Endometrial microvascular endothelial cells (primary cell): ENCODE data around the gene FGF22. TPM values are rescaled to one million over a fixed set of nuclear protein-coding genes. Genes with fewer than 3 reads are reported as not detected.
"Not testable (repeated sequence)": the region's sequence is repeated elsewhere in the genome, so short reads cannot be mapped to it uniquely, and the experiment has no call there.

Source experiments
- in situ Hi-C: cut with HindIII; loops from 2 replicates; pipeline ENCODE4 v1.10.0; 2017; ENCODE audit warnings: low sequenced_read_pairs, low pct_unique_long_range_greater_than_20kb; ENCODE audit errors: inconsistent ontology term
- total RNA-seq: library from RNA; depleted of rRNA; stranded (reverse); fragments of >200 nt; gene quantifications from one replicate; pipeline ENCODE4 v1.2.3, GENCODE V29; 2015; ENCODE audit errors: inconsistent ontology term

The FGF22 gene
- total RNA-seq, 1 donor from 2014 or later, result not detected

DNA sequence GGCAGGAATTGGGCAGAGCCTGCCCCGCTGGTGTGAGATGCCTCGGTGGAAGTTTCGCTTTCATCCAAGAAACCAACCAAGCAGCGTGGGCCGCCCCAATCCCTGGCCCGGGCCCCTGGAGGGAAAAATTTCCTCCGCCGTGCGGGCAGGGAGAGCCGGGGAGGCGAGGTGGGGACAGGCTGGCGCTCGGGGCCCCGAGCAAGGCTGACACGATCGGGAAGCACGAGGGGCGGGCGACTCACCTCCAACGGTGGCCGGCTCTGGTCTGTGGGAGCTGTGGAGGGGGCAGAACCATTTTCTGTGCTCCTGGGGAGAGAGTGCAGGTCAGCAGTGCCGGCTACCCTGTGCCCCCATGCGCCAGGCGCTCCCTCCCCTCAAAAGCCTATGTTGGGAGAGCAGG lies 12.3 kb downstream of the FGF22 start:
- in situ Hi-C loops, result no loop called here

DNA sequence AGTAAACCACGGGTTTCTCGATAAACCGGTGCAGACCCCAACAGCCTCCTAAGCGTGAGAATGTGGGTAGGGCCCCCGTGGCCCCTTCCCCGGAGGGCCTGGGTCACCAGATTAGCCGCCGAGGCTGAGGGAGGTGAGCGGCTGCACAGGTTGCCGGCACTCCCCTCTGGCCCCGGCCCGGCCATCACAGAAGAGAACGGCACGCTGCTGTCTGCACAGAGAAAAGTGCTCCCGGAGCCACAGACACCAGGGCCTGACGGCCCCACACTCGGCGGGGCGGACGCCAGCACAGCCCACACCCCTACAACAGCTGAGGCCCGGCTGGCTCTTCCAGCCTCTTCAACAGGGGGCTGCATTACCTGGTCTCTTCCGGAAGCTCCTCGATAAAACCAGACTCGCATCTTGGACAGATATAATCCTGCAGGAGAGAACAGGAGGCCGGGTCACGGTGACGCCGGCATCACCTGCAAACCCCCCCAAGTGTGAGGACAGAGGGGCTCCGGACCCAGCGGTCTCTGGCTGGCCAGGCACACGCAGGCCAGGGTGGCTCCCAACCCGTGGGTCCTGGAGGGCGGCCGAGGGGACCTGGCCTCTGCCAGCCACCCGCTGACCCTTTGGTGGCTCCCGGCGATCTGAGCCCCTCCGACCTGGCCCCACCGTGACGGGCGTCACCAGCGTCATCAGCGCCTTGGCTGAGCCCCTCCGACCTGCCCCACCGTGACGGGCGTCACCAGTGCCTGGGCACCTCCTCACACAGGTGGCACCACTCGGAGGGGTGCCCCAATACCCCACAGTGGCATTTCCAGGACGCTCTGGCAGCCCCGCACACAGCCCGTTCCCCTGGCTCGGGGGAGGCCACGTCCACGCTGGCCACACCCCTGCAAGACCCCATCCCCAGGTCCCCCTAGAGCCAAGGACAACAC lies 13.0 kb downstream of the FGF22 start:
- in situ Hi-C loops, result no loop called here

DNA sequence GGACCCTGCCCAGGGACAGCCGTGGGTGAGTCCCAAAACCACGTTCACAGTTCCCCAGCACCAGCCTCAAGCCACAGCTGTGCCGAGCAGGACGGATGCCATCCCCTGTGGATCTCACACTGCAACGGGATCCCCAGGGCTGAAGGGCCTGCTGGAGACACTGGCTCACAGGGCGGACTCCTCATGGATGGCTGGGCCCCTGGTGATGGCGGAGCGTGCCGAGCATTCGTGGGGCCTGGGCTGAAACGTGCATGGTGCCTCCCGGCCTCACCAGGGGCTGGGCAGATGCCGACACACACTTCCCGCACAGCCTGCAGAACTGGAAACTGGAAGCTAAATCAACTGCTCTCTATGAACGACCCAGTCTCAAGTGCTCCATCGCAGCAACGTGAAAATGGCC lies 13.7 kb downstream of the FGF22 start:
- in situ Hi-C loops, result no loop called here

DNA sequence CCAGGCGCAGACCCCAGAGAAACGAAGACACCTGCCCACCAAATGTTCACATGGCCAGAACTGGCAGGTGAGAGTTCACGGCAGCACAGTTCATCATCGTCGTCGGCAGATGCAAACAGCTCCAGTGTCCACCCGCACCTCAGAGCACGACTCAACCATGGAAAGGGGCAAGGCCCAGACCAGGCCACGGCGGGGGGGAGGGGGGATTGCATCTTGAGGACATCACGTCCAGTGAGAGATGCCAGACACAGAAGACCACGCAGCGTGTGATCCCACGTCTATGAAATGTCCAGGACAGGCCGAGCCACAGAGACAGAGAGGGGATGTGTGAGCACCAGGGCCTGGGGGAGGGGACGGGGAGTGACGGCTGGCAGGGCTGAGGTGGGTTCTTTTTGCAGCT lies 16.0 kb downstream of the FGF22 start:
- in situ Hi-C loops, result no loop called here

DNA sequence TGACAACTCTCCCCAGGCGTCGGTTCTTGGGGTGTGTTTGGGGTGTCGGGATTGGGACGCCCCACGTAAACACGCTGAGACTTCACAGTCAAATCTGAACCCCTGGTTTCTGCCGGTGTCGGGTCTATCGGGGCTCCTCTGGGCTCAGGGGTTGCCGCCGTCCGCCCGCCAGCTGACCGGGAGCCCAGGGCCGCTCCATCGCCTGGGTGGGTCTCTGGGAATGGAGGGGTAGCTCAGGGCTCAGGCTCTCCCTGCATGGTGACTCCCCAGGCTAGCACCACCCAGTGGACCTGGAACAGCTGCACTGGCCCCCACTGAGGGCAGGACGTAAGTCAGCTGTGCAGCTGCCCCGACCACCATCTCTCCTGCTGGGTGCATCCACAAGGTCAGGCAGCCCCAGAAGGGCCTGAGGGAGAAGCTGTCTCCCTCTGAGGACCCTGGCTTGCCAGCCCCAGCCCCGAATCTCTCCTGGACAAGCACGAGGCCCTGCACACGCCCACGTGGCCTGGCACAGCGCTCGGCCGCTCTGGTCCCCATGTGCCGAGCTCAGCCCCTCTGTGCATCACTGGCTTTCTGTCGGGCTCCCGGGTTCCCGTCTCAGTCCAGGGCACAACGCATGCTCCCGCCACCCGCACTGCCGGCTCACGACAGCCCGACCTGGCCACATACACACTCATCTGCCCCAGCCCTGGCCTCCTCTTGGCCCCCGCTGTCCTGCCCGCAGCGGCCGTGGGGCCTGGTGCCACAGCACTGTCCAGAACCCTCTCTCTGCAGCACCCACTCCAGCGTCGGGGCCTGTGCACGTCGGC lies 17.3 kb downstream of the FGF22 start:
- in situ Hi-C loops, result no loop called here

DNA sequence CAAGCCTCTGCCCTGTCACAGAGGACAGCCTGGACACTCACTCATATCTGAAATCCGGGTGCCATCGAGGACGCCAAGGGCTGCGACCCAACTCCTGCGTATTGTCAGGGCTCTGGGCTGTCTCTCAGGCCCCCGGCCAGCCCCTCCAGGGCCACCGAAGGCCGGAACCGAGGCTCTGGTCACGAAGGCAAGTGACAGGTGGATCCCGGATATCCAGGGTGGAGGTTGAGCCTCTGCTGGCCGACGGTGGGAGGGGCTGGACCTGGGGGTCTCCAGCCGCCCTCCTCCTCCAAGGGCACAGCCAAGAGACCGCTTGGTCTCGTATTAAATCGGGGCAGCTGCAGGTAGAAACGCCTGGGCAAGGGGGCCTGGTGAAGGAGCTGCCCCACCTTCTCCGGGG lies 17.9 kb downstream of the FGF22 start:
- in situ Hi-C loops, result no loop called here

DNA sequence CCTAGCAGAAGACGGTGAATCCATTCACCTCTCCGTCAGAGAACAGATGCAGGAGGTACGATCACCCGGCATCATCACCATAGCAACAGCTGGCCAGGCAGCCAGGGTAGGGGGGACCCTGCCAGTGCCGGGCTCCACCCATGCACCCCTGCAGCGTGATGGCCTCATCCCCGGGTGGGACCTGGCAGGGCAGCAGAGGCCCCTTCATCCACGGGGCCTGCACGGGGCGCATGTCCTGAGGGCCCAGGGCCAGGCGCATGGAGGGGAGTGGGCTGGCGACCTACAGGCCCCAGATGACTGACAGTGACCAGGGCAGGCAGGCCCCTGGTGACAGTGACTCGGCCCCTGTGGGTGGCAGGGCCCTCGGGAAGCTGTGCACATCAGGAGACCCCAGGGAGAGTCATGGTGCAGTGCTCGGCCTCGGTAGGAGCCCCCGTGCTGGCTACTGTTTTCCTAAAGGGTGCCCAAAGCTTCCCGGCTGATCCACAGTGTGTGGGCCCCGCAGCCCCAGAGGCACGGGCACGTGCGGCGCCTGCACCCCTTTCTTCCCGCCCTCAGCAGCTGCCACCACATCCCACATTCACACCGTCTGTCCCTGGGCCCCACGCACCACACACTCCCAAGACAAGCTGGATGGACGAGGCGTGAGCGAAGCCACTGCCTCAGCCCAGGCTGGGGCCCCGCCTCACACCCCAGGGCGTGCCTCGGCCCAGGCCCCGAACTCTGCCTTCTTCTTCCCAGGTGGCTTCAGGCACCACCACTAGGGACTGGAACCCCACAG lies 18.6 kb downstream of the FGF22 start:
- in situ Hi-C loops, result no loop called here

DNA sequence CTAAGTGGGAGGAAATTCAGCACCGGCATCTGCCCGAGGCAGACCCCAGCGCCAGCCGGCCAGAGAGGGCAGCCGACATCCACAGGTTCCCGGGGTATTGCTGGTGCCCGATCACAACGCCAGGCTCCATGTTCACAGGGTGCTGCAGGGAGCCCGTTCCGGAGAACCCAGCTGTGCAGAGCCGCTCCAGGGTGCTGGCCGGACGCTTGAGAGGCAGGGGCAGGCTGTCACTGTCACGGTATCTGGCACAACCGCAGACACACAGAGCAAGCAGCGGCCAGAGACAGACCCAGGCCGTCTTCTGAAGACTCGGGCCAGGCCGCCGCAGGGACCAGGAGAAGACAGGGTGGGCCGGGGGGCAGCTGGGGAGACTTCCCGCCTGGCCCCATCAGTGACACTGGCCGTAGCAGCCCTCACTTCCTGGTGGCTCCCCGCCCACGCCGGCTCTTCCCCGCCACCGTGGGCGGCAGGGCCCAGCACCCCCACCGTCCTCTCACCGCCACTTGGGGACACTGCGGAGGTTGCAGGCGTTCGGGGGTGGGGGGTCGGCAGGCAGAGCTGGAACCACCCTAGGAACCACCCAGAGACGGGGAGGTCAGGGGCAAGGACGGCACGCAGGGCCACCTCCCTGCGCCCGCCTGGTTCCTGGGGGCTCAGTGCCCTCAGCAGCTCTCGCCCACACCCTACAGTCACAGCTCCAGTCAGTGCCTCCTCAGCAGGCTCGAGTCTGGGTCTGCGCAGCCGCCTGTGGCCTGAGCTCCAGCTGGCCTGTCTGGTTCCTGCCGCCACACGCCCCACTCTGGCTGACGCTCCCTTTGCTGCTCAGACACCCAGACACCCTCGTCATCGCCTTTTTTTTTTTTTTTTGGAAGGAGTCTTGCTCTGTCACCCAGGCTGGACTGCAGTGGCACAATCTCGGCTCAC lies 19.5 kb downstream of the FGF22 start:
- in situ Hi-C loops, result no loop called here

DNA sequence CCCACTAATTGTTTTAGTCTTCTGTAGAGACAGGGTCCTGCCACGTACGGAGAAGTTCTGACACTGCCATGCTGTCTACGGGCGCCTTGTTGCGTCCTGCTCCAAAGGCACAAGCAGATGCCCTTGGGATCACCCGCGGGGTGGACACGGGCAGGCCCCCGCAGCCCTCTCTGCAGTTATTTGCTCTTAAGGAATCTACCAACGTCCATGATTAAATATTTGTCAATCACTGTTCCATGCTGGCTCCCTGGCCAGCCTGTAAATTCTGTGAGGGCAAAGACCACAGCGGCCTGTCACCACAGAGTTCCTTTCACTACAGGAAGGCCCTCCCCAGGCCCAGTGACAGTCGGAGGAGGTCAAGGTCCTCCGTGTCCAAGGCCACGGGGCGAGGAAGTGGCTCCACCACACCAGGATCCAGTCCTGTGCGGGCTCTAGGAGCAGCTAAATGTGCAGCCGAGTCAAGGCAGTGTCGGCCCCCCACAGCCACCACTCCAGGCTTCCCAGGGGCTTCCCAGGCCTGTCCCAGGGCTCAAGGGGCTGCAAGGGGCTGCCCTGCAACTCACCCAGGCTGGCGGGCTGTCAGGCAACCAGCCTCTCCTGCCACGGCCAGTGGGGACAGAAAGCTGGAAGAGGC lies 21.2 kb downstream of the FGF22 start:
- in situ Hi-C loops, result no loop called here

DNA sequence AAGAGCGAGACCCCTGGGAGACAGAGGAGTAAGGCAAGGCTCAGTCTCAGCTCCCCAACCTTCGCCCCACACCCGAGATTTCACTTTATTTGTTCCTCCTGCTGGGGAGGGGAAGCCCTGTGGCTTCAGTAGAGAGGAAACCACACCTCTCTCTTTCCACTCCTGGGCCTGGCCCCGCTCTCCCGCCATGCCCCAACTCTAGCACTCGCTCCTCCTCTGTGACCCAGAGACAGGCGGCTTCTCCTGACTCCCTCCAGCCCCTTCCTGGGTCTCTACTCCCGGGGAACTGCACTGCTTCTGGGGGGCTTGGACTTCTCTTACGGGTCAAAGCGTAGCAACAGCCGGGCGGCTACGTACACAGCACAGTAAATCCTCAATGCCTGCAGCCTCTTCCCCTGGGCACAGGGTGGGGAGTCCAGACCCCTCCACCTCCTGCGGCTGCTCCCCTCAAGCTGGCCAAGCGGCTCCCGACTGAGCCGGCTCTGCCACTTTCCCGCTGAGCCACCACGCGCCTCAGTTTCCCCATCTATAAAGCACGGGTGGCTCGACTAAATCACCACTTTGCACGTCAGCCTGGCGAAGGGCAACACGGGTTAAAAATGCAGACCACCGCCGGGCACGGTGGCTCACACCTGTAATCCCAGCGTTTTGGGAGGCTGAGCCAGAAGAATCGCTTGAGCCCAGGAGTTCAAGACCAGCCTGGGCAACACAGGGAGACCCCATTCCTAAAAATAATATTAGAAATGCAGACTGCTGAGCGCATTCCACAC lies 21.9 kb downstream of the FGF22 start:
- in situ Hi-C loops, result no loop called here

DNA sequence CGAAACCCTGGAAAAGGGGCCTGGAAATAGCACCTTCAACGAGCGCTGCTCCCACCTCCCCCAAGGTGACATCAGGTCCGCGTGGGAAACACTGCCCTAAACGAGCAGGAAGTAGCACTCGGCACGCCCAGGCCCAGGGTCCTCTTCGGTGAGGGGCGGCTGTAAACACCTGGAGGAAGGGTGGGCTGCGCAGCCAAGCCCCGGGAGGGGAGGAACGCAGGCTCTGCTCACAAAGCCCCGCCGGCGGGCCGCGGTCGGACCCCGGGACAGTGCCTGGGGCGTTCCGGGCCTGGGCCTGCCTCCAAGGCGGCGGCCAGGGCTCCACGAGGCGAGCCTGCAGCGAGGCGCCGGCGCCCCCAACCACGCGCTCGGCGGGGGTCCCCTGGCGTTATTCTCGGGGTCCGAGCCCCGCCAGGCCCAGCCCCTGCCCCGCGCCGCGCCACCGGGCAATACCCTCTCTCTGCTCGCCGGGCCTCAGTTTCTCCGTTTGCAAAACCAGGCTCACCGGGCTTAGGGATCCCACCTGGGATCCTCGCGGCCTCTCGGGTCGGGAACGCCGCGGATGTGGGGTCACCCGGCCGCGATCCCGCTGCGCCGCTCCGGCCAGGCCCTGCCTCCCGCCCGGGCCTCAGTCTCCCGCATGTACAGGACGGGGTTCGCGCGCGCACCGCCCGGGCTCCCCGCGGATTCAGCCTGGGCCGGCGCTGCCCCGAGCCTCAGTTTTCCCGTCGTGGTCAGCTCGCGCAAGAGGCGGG lies 22.7 kb downstream of the FGF22 start:
- in situ Hi-C loops, result no loop called here

DNA sequence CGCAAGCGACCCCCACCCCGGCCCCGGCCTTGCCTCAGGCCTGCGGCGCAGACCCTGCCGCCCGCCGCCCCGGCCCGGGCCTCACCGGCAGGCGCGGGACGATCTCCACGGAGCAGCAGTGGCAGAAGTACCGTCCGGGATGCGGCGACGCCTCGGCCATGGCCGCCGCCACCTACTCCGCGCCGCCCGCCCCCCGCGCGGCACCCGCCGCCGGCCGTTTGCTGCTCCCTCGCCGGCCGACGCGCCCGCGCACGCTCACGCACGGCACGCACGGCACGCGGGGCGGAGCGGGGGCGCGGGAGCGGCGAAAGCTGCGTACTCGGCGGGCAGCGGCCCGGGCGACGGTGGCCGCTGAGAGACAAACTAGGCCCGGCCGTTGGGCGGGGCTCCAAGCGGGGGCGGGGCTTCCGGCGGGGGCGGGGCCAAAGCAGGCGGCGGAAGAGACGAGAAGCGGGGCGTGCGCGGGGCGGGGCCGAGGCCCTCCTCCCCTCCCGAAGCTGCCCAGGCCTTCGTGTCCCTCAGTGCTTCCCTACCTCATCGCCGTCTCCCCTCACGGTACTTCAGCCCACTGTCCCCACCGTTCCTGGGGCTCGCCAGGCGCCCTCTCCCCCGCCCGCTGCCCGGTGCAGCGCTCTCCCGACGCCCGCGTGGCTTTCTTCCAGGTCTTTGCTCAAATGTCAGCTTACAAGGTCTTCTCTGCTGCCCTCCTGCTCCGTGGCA lies 23.4 kb downstream of the FGF22 start, which contains the start of gene RNF126:
Gene RNF126 (minus strand): TSS at position 253 of the 720 bp plus-strand sequence. CDS start 93 bp downstream, at position 160.
- in situ Hi-C loops, result no loop called here

DNA sequence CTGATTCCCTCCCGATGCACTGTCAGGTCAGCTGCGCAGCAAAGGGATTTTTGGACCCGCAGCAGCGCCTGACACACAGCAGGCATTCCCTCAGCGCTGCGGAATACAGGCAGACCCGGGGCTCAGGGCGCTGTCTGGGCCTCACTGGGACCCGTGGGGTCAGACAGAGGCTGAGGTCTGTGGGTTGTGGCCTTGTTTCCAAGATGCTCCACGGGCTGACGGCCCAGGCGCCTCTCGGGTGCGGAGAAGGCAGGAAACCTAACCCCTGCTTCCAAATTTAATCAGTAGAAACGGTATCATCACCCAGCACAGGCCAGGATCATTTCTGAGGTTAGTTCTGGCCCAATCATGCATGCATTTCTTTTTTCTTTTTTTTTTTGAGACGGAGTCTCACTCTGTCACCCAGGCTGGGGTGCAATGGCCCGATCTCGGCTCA lies 24.0 kb downstream of the FGF22 start:
- in situ Hi-C loops, result no loop called here

DNA sequence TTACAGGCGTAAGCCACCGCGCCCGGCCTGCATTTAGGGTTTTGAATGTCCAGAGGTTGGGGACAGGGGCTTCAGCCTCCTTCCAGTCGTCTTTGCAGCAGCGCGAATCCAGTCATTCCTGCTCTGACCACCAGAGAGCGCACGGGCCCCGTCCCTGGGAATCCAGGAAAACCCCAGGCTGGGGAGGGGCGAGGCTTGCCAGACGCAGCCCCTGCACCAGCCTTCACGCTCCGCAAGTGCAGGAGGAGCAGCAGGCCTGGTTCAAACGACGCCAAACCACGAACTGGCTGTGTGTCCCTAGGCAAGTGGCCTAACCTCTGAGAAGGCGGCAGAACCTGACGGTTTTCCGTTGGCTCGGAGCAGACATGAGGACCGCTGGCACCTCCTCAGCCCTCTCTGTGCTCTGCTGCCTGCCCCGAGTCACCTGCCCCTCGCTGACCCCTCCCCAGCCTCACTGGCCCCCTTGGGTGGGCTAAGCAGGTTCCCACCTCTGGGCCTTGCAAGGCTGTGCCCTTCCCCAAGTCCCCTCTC lies 25.3 kb downstream of the FGF22 start:
- in situ Hi-C loops, result no loop called here

DNA sequence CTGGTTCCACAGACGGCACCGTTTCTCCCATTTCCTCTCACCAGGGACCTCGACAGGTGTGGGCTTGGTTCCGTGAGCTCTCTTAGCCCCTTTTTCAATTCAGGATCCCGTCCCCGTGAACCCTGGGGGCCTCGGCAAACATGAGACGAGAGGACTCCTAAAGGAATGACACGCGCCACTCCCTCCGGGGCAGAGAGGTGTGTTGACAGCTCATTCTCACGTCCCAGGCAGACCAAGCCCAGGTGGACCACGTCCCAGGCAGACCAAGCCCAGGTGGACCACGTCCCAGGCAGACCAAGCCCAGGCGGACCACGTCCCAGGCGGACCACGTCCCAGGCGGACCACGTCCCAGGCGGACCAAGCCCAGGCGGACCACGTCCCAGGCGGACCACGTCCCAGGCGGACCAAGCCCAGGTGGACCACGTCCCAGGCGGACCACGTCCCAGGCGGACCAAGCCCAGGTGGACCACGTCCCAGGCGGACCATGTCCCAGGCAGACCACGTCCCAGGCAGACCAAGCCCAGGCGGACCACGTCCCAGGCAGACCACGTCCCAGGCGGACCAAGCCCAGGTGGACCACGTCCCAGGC lies 27.4 kb downstream of the FGF22 start:
- in situ Hi-C loops, result not testable (repeated sequence)
